NCI-H2081 treated with DMSO at 0.1 percent for 48 hours (cell line): ENCODE measurements around the gene GNAQ.

Experiments
- DNase-seq: peaks from one replicate; lab custom pipeline; 2025; lab: John Stamatoyannopoulos, UW

The GNAQ gene

DNA sequence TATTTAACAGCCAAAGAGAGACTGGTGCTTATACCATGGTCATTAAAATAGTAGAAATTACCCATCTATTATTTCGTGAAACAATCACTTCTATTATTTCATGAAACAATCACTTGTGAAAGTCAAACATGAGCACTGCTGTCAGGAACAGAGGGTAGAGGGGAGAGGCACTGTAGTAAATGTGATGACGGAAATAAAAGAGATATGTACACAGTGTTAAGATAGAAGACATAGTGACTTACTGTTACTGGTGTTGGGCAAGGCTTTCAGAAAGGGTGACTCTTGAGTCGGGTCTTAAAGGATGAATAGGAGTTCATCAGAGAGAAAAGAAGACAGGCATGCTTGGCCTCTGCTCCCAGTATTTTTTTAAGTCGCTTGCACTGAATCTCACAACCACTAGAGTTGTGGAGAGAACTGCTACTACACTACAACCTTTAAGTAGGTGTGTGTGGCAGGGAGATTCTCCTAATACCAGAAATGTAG, 220.9 kb downstream of the GNAQ start:
- DNase-seq = no peak

- no peak for DNase-seq
Measured at GRCh38 chr9:77810047-77810446, 221.6 kb downstream of the GNAQ start.

DNA sequence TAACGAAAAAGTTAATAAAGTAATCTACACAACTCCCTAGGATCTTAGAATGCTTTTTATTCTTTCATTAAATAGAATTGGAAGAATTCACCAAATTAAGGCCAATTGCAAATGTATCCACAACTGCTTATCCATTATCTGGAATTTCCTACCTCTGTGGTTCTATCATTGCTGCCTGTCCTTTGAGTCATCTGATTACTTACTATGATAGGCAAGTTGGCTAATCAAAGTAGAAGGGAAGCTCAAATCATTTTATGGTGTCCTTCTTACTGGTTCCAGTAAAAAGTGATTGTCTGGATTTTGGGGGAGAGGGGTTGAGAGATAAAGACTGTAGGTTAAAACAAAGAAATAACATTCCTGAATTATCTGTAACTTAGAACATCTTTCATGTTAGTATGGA, 222.1 kb downstream of the GNAQ start:
- DNase-seq = no peak

DNA sequence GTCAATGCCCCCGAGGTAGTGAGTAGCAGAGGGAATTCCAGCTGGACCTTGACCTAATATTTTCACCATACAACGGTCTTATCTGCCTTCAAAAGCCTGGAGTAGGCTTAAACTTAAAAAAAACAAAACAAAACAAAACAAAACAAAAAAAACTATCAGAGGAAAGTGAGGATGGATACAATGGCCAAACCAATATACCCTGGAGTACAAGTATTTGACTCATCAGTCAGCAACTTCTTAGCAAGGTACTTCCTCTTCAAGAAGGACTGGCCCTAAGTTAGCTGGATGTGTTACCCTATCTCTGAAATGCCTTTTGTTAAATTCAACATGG, 222.9 kb downstream of the GNAQ start:
- DNase-seq = no peak

DNA sequence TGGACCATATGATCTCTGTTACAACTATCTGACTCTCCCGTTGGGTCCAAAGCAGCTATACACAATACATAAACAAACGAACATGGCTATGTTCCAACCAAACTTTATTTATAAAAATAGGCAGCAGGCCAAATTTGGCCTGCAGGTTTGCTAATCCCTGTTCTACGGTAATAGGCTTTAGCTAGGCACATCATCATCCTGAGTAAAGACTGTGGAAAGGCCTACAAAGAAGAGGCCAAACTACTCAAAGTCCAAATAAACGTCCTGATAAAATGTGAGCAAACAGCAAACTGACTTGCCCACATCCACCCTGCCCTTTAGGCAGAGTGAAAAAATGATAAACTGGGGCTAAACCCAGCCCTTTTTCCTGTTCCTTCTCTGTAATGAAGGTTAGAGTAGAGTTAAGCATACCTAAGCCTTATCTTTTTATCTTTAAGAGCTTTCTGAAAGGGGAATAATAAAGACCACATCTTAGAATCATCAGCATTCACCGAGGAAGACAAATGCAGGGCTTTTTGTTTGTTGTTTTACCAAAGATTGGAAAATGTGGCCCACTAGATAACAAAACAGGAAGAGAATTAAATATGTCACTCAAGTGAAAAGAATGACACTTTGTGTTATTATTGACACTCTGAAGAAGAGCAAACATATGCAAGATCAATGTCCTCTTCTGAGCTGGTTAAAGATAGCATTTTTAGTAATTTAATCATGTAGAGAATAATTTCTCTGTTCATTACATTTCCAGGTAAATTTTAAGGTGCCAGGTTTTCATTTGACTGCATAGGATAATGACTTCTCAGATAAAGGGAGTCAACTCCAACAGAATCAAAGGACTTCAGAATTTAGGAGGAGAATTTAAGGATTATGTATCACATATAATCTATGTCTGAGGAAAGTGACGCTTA, 223.5 kb downstream of the GNAQ start:
- no peak for DNase-seq

DNA sequence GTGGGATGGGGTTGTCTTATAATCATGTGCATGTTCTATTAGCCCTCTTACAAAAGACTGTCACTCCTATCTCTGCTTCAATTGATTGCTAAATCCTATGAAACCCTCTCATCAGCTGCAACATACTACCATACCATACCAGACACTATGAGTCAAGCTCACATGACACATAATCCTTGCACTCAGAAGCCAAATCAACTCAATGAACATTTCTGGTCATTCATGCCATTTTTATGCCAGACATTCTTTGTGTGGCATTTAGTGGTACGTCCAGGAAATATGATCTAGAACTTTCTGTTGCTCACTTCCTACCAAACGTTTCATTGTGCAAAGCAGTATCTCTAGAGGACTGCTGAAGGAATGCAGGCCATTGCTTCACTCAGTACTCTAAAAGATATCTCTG, 224.3 kb downstream of the GNAQ start:
- DNase-seq = no peak

DNA sequence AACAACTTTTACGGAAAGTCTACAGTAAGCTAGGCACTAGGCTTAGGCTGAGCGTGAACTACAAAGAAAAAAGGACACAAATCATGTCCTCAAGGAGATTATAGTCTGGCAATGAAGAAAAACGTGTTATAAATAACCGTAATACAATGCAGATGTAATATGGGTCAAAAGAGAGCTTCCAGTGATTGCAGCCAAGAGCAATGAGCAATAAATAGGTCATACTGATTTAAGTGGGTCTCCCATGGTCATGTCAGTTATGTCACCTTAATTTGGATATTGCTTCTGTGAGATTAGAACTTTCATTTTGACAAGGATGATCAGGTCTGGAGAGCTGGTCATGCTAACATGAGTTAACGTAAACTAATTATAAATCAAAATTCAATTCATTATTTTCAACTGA, 224.9 kb downstream of the GNAQ start:
- DNase-seq = no peak

GRCh38 chr9:77805810-77806209, 225.8 kb downstream of the GNAQ start:
- no peak for DNase-seq

DNA sequence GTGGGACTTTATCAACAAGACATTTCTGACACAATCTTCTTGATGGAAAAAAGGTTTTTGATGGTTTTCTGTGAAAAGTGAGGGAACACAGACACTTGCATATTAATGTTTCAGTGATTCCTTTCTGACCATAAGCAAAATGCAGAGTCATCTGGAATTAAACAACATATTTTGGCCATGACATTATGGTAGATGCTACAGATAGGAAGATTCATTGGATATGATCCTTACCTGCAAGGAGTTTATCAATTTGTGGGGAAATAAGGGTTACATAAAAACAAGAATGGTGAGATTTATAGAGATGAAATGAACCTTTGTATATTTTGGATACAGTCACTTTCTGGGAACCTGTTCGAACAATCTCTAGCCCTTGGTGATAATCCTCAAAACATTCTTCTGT, 228.2 kb downstream of the GNAQ start:
- no peak for DNase-seq

- no peak for DNase-seq
Measured at GRCh38 chr9:77802515-77803293, 228.9 kb downstream of the GNAQ start.

DNA sequence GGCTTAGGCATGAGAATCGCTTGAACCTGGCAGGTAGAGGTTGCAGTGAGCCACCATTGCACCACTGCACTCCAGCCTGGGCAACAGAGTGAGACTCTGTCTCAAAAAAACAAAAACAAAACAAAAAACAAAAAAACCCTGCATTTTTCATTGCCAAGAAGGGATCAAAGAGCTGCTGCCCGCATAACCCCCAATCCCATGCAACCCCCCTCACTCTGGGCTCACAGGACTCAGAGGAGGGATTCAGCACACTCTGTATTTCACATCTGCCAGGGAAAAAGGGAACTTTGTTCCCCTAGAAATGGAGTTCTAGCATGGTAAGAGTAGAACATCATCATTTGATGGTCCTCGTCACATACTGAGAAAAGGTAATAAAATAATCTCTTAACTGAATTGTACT, 229.5 kb downstream of the GNAQ start:
- no peak for DNase-seq

- DNase-seq = no peak
Measured at GRCh38 chr9:77800924-77801551, 230.6 kb downstream of the GNAQ start.

GRCh38 chr9:77798140-77798539, 233.5 kb downstream of the GNAQ start:
- no peak for DNase-seq

DNA sequence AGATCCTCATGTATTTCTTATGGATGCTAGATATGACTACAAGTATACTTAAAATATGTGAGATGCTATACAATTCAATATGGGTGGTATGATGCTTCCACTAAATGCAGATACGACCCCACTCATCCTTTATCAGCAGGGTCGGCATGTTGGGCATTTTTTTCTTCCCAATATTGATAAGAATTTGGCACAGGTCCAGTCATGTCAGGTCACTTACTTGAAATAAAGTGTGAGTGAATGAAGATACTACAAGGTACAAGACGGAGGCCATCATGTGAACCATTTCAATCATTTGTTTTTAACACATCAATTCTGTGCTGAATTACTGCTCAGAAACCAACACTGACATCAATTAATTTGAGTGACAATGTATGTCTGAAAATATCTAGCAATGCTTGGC, 236.6 kb downstream of the GNAQ start:
- no peak for DNase-seq

GRCh38 chr9:77793849-77794248, 237.8 kb downstream of the GNAQ start:
- no peak for DNase-seq

- DNase-seq = no peak
Measured at GRCh38 chr9:77789891-77790290, 241.7 kb downstream of the GNAQ start.

DNA sequence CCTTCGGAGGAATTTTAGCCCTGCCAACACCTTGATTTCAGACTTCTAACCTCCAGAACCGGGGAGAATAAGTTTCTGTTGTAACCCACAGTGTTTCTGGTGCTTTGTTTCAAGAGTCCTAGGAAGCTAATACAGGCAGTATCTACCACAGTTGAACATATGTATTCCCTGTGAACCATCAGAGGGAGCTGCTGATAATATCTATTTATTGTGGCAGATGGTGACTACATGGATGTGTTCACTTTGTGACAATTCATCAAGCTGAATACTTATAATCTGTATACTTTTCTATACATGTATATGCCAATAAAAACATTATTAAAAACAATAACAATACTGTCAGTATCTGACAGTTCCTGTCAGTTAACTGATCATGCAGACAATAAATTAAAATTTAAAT, 246.3 kb downstream of the GNAQ start:
- no peak for DNase-seq

GRCh38 chr9:77783518-77783917, 248.1 kb downstream of the GNAQ start:
- DNase-seq = no peak

DNA sequence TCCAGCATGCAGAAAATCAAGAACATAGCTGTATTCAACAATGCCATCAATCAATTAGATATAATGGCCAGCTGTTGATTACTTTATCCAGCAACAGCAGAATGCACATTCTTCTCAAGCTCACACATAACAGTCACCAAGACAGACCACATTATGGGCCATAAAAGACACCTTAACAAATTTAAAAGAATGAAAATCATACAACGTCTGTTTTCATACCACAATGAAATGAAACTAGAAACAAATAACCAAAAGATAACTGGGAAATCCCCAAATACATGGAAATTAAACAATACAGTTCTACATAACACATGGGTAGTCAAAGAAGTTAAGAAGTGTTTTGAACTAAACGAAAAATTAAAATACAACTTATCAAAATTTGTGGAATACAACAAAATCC, 252.6 kb downstream of the GNAQ start:
- no peak for DNase-seq

DNA sequence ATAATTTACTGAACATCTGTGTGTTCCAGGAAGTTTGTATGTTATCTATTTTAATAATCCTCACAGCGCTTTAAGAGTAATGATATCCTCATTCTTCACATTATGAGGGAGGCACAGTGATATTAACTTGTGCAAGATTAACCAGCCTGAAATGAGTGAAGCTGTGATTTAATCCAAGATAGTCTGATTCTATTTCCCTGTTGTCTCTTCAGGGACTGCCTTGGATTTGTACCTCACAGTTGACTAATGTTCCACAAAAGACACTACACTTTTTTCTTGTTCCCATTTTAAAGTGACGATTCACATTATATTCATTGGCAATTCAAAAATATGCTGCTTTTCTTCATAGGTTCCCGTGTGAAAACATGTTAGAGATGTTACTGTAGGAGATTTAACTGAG, 258.2 kb downstream of the GNAQ start:
- no peak for DNase-seq

DNA sequence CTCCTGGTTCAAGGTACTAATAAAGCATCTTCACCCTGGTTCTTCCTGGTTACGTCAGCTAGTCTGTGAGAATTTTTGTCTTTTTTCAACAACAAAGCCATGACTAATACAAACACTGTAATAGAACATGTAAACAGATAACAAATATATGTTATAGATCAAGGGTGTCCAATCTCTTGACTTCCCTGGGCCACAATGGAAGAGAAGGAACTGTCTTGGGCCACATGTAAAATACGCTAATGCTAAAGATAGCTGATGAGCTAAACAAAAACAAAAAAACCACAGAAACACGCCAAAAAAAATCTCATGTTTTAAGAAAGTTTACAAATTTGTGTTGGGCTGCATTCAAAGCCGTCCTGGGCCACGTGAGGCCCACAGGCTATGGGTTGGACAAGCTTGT, 259.0 kb downstream of the GNAQ start:
- DNase-seq = no peak

- no peak for DNase-seq
Measured at GRCh38 chr9:77771171-77771570, 260.4 kb downstream of the GNAQ start.

GRCh38 chr9:77770340-77770739, 261.3 kb downstream of the GNAQ start:
- DNase-seq = no peak
